Smooth muscle cell (in vitro differentiated cells): Measurements from ENCODE around the gene TRUB2. TPM values are rescaled to one million over a fixed set of nuclear protein-coding genes. Genes with fewer than 3 reads are reported as not detected.

Experiments used
- DNase-seq: peaks from one replicate; lab custom pipeline; 2025; ENCODE audit not compliant: unreplicated experiment; lab: John Stamatoyannopoulos, UW
- H2AFZ ChIP-seq: fragments of 200-600 bp; sonication (generic); 2 replicates; pipeline ENCODE4 v1.6.0; 2016; ENCODE audit warnings: antibody characterized with exemption, low read depth, mild to moderate bottlenecking
- H3F3A ChIP-seq: fragments of 200-600 bp; sonication (generic); 2 replicates; pipeline ENCODE4 v1.6.0; 2017; ENCODE audit warnings: antibody characterized with exemption, low read depth
- H3K27ac ChIP-seq: fragments of 200-600 bp; sonication (generic); 2 replicates; pipeline ENCODE4 v1.5.1; 2016; ENCODE audit warnings: low read depth, mild to moderate bottlenecking
- H3K27me3 ChIP-seq: fragments of 200-600 bp; sonication (generic); 2 replicates; pipeline ENCODE4 v1.6.1; 2016; ENCODE audit warnings: low read depth, mild to moderate bottlenecking
- H3K36me3 ChIP-seq: fragments of 200-600 bp; sonication (generic); 2 replicates; pipeline ENCODE4 v1.5.1; 2016; ENCODE audit warnings: low read depth
- H3K4me1 ChIP-seq: fragments of 200-600 bp; sonication (generic); 2 replicates; pipeline ENCODE4 v1.5.1; 2016; ENCODE audit warnings: low read depth
- H3K4me2 ChIP-seq: fragments of 200-600 bp; sonication (generic); 2 replicates; pipeline ENCODE4 v1.6.0; 2016; ENCODE audit warnings: mild to moderate bottlenecking
- H3K4me3 ChIP-seq: fragments of 200-600 bp; sonication (generic); 2 replicates; pipeline ENCODE4 v1.5.1; 2016; ENCODE audit warnings: mild to moderate bottlenecking
- H3K79me2 ChIP-seq: fragments of 200-600 bp; sonication (generic); 2 replicates; pipeline ENCODE4 v1.6.0; 2016; ENCODE audit warnings: low read depth, mild to moderate bottlenecking
- H3K9ac ChIP-seq: fragments of 200-600 bp; sonication (generic); 2 replicates; pipeline ENCODE4 v1.6.0; 2016; ENCODE audit warnings: low read depth
- H3K9me3 ChIP-seq: fragments of 200-600 bp; sonication (generic); replicated peaks from 2 replicates; pipeline ENCODE4 v1.5.1; 2016; ENCODE audit warnings: low read depth
- H4K20me1 ChIP-seq: fragments of 200-600 bp; sonication (generic); 2 replicates; pipeline ENCODE4 v1.6.0; 2016; ENCODE audit warnings: low read depth
- CTCF ChIP-seq: fragments of 200-600 bp; sonication (generic); IDR thresholded peaks from 2 replicates; pipeline ENCODE4 v1.5.1; 2017; ENCODE audit warnings: borderline replicate concordance, mild to moderate bottlenecking, antibody characterized with exemption; ENCODE audit not compliant: insufficient read depth, poor library complexity, severe bottlenecking
- WGBS: methylation state at CpG from one replicate; pipeline ENCODE4 v1.1.7; 2016; ENCODE audit warnings: low lambda C conversion rate; 5-methylcytosine and 5-hydroxymethylcytosine counted together
- polyA plus RNA-seq: library from polyadenylated mRNA; unstranded; fragments of >200 nt; fragmentation: Nextera tagmentation; extraction: Ambion mirVana; gene quantifications from 2 replicates; pipeline ENCODE4 v1.2.1, GENCODE V29; 2016
- total RNA-seq: library from RNA; depleted of rRNA; stranded (reverse); fragments of >200 nt; gene quantifications from 2 replicates; pipeline ENCODE4 v1.2.3, GENCODE V29; 2014

TRUB2 gene
- total and polyA plus RNA-seq, 2 experiments from 2014 or later = 9.0 to 33.2 TPM

GRCh38 chr9:128324401-128324800 lies 2.2 kb upstream of the TRUB2 start:
- H2AFZ ChIP-seq = no peak overlapping the region
- H4K20me1 ChIP-seq = no peaks in the 10 kb centered on the region
- H3K4me1 ChIP-seq = peaks cover 13% of the 10 kb centered on the region
- H3K27me3 ChIP-seq = no peaks in the 10 kb centered on the region
- no peaks in the 10 kb centered on the region for H3K9me3 ChIP-seq
- TF ChIP-seq CTCF = no peak
- no peaks in the 10 kb centered on the region for H3F3A ChIP-seq
- no peak overlapping the region for H3K27ac ChIP-seq
- H3K4me2 ChIP-seq = no peak overlapping the region
- H3K36me3 ChIP-seq = no peaks in the 10 kb centered on the region
- WGBS = 100% methylated on average over 1 of the region's 1 CpG
- no peak overlapping the region for H3K4me3 ChIP-seq
- peaks cover 22% of the 10 kb centered on the region for H3K79me2 ChIP-seq
- no peak for DNase-seq
- no peak overlapping the region for H3K9ac ChIP-seq

- Histone ChIP-seq H3F3A (no peaks in the 10 kb centered on the region), H3K4me2 (peak overlapping the region; percentile 95), H4K20me1 (no peaks in the 10 kb centered on the region), H3K79me2 (peaks cover 22% of the 10 kb centered on the region), H3K4me3 (peak overlapping the region; percentile 74), H3K27ac (peak overlapping the region; percentile 86), H3K9me3 (no peaks in the 10 kb centered on the region), H3K4me1 (peaks cover 13% of the 10 kb centered on the region), H2AFZ (no peak overlapping the region), H3K9ac (peak overlapping the region; percentile 87), H3K27me3 (no peaks in the 10 kb centered on the region), H3K36me3 (no peaks in the 10 kb centered on the region)
- DNase-seq = no peak
- 85% methylated on average over 12 of the region's 12 CpGs for WGBS
- no peak for TF ChIP-seq CTCF
These were observed 1.5 kb upstream of the TRUB2 start for GRCh38 chr9:128323791-128324190.

- no peak for TF ChIP-seq CTCF
These were observed 1.0 kb upstream of the TRUB2 start for GRCh38 chr9:128323212-128323730.

GRCh38 chr9:128321879-128322403 lies 306 bp downstream of the TRUB2 start:
- H3K4me1 ChIP-seq = peaks cover 13% of the 10 kb centered on the region
- H3K4me3 ChIP-seq = peak overlapping the region; percentile 74
- TF ChIP-seq CTCF = no peak
- peak overlapping the region; percentile 95 for H3K4me2 ChIP-seq
- no peaks in the 10 kb centered on the region for H3K9me3 ChIP-seq
- peak overlapping the region; percentile 91 for H2AFZ ChIP-seq
- no peak for DNase-seq
- H3K27ac ChIP-seq = peak overlapping the region; percentile 86
- H3K27me3 ChIP-seq = no peaks in the 10 kb centered on the region
- WGBS = 5% methylated on average over 21 of the region's 21 CpGs
- H3K9ac ChIP-seq = peak overlapping the region; percentile 87
- H3K79me2 ChIP-seq = peaks cover 22% of the 10 kb centered on the region
- no peaks in the 10 kb centered on the region for H4K20me1 ChIP-seq
- no peaks in the 10 kb centered on the region for H3K36me3 ChIP-seq
- H3F3A ChIP-seq = no peaks in the 10 kb centered on the region

More at GRCh38 chr9:128323212-128323730, 1.0 kb upstream of the TRUB2 start:
- Histone ChIP-seq H3F3A (no peaks in the 10 kb centered on the region), H3K79me2 (peaks cover 22% of the 10 kb centered on the region), H3K27ac (peak overlapping the region; percentile 86), H3K4me3 (peak overlapping the region; percentile 74), H4K20me1 (no peaks in the 10 kb centered on the region), H2AFZ (peak overlapping the region; percentile 91), H3K4me2 (peak overlapping the region; percentile 95), H3K27me3 (no peaks in the 10 kb centered on the region), H3K9ac (peak overlapping the region; percentile 87), H3K36me3 (no peaks in the 10 kb centered on the region), H3K9me3 (no peaks in the 10 kb centered on the region), H3K4me1 (peaks cover 13% of the 10 kb centered on the region)
- no peak for DNase-seq
- WGBS = 30% methylated on average over 16 of the region's 16 CpGs
